ENCODE data around the gene AADACL3.

- TF ChIP-seq POLR2AphosphoS5 (IDR thresholded peaks at IDR 0.05; ENCODE audit: low read depth, low read length) (no peak), POLR2A (IDR thresholded peaks at IDR 0.05; ENCODE audit: low read depth, low read length) (no peak)
Measured at GRCh38 chr1:12697397-12697796, 18.5 kb upstream of the AADACL3 start.
